ENCODE data around the gene TBC1D22A. TPM values are rescaled to one million over a fixed set of nuclear protein-coding genes. Genes with fewer than 3 reads are reported as not detected.
"Not testable (repeated sequence)": the region's sequence is repeated elsewhere in the genome, so short reads cannot be mapped to it uniquely, and the experiment has no call there.

The TBC1D22A gene
- total and polyA plus RNA-seq, 2 experiments from 2014 or later: 9.6 to 13.3 TPM

- H3K4me2 ChIP-seq; H3K4me3 Mint-ChIP-seq; H3K27ac ChIP-seq (ENCODE audit: low read depth); H3K9me2 ChIP-seq (ENCODE audit: insufficient read depth); H4K20me1 ChIP-seq (replicated peaks; ENCODE audit: insufficient read depth); H3K79me2 ChIP-seq (replicated peaks; ENCODE audit: insufficient read depth); H3F3A ChIP-seq (replicated peaks; ENCODE audit: low read depth); H3K27me3 Mint-ChIP-seq (ENCODE audit: insufficient read depth, low read depth, poor library complexity); H2AFZ ChIP-seq; H3K36me3 ChIP-seq (ENCODE audit: insufficient read depth); H3K4me3 ChIP-seq; ATAC-seq; H3K27me3 ChIP-seq (ENCODE audit: insufficient read depth); H3K4me1 Mint-ChIP-seq; DNase-seq (ENCODE audit: low spot score); H3K27ac Mint-ChIP-seq; H3K4me1 ChIP-seq (ENCODE audit: insufficient read depth): not testable (repeated sequence)
- peaks cover 17% of the 10 kb centered on the region for H3K9me3 Mint-ChIP-seq
- H3K36me3 Mint-ChIP-seq (ENCODE audit: low read depth): peaks cover 19% of the 10 kb centered on the region
These were observed 408.3 kb downstream of the TBC1D22A start for GRCh38 chr22:47170511-47171440.

DNA sequence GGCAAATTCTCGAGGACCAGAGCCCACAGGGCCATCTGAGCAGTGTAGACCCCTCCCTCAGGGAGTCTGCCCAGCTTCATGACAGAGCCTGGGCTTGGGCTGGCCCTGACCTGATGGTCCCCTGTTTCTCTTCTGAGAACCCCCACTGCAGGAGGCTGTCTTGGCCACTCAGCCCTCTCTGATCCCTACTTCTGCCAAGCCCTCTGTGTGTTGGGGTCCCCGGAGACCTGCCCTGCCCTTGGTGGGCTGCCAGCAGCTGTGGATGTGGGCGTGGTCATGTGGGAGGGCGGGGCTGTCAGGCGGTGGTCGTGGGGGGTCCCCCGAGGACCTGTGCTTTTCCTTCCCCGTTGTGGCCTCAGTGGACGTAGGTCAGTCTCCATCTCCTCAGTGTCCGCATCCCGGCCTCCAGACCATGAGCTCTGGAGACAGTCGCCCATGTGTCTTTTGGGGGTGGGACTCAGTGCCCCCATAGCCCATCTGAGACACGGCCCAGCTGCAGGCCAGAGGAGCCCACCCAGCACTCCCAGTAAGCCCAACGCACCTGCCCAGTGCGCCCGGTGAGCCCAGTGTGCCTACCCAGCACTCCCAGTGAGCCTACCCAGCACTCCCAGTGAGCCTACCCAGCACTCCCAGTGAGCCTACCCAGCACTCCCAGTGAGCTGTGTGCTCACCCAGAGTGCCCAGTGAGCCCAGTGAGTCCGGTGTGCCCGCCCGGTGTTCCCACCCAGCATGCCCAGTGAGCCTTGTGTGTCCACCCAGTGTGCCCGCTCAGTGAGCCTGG is 409.2 kb downstream of the TBC1D22A start:
- H3K27me3 Mint-ChIP-seq (ENCODE audit: insufficient read depth, low read depth, poor library complexity): peaks cover 3% of the 10 kb centered on the region
- DNase-seq (ENCODE audit: low spot score) (no peak), ATAC-seq (no peak)
- Histone ChIP-seq H3K79me2 (replicated peaks; ENCODE audit: insufficient read depth) (no peaks in the 10 kb centered on the region), H3K4me3 (no peak overlapping the region), H3K27ac (ENCODE audit: low read depth) (no peak overlapping the region), H3K4me1 (ENCODE audit: insufficient read depth) (no peaks in the 10 kb centered on the region), H3F3A (replicated peaks; ENCODE audit: low read depth) (no peaks in the 10 kb centered on the region), H4K20me1 (replicated peaks; ENCODE audit: insufficient read depth) (no peaks in the 10 kb centered on the region), H3K27me3 (ENCODE audit: insufficient read depth) (no peaks in the 10 kb centered on the region), H3K4me2 (no peak overlapping the region), H3K9me2 (ENCODE audit: insufficient read depth) (no peaks in the 10 kb centered on the region), H2AFZ (no peak overlapping the region), H3K36me3 (ENCODE audit: insufficient read depth) (peaks cover 3% of the 10 kb centered on the region; the same call in 1 of the 2 replicates)
- no peak overlapping the region for H3K4me3 Mint-ChIP-seq
- H3K27ac Mint-ChIP-seq: no peak overlapping the region
- peaks cover 17% of the 10 kb centered on the region for H3K9me3 Mint-ChIP-seq
- TF ChIP-seq EZH2 (IDR thresholded peaks at IDR 0.05; ENCODE audit: low read depth, unreplicated experiment): no peak
- no peak for TF ChIP-seq STAT1 (IDR thresholded peaks at IDR 0.05; ENCODE audit: unreplicated experiment)
- TF ChIP-seq EZH2phosphoT487 (IDR thresholded peaks at IDR 0.05; ENCODE audit: unreplicated experiment): no peak
- TF ChIP-seq JUNB (IDR thresholded peaks at IDR 0.05; ENCODE audit: unreplicated experiment): no peak
- no peak for TF ChIP-seq ZNF331 (CRISPR knock-in tag; IDR thresholded peaks at IDR 0.05; ENCODE audit: low read depth)
- no peak for TF ChIP-seq CTCF (conservative IDR thresholded peaks at IDR 0.05; ENCODE audit: low read depth in 2 of 2)
- TF ChIP-seq, protein P1, sequence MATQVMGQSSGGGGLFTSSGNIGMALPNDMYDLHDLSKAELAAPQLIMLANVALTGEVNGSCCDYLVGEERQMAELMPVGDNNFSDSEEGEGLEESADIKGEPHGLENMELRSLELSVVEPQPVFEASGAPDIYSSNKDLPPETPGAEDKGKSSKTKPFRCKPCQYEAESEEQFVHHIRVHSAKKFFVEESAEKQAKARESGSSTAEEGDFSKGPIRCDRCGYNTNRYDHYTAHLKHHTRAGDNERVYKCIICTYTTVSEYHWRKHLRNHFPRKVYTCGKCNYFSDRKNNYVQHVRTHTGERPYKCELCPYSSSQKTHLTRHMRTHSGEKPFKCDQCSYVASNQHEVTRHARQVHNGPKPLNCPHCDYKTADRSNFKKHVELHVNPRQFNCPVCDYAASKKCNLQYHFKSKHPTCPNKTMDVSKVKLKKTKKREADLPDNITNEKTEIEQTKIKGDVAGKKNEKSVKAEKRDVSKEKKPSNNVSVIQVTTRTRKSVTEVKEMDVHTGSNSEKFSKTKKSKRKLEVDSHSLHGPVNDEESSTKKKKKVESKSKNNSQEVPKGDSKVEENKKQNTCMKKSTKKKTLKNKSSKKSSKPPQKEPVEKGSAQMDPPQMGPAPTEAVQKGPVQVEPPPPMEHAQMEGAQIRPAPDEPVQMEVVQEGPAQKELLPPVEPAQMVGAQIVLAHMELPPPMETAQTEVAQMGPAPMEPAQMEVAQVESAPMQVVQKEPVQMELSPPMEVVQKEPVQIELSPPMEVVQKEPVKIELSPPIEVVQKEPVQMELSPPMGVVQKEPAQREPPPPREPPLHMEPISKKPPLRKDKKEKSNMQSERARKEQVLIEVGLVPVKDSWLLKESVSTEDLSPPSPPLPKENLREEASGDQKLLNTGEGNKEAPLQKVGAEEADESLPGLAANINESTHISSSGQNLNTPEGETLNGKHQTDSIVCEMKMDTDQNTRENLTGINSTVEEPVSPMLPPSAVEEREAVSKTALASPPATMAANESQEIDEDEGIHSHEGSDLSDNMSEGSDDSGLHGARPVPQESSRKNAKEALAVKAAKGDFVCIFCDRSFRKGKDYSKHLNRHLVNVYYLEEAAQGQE (IDR thresholded peaks at IDR 0.05; ENCODE audit: unreplicated experiment): no peak
- TF ChIP-seq POLR2AphosphoS5 (IDR thresholded peaks at IDR 0.05; ENCODE audit: low read depth): no peak
- no peak for TF ChIP-seq CREB1 (CRISPR knock-in tag; IDR thresholded peaks at IDR 0.05; ENCODE audit: low read depth)
- peaks cover 16% of the 10 kb centered on the region for H3K36me3 Mint-ChIP-seq (ENCODE audit: low read depth)
- H3K4me1 Mint-ChIP-seq: no peaks in the 10 kb centered on the region
